ENCODE measurements around the gene ASH1L.

ASH1L gene

GRCh38 chr1:155471026-155471425, 91.6 kb downstream of the ASH1L start:
- no peak for TF ChIP-seq TAF1 (IDR thresholded peaks at IDR 0.05; ENCODE audit: borderline replicate concordance, insufficient read depth, low read length)
- TF ChIP-seq POLR2AphosphoS5 (IDR thresholded peaks at IDR 0.05; ENCODE audit: low read depth, low read length), result no peak
- no peak for TF ChIP-seq REST (IDR thresholded peaks at IDR 0.05; ENCODE audit: insufficient read depth in 1 of 2, low read depth in 2 of 2, low read length in 2 of 2)
- no peak for TF ChIP-seq SIN3A (IDR thresholded peaks at IDR 0.05; ENCODE audit: borderline replicate concordance, insufficient read depth, low read length)
- no peak for TF ChIP-seq FOXP2 (optimal IDR thresholded peaks at IDR 0.05; ENCODE audit: borderline replicate concordance, extremely low read depth, extremely low read length, insufficient read depth)

GRCh38 chr1:155466996-155467395, 95.6 kb downstream of the ASH1L start:
- TF ChIP-seq REST (IDR thresholded peaks at IDR 0.05; ENCODE audit: insufficient read depth in 1 of 2, low read depth in 2 of 2, low read length in 2 of 2), result no peak
- TF ChIP-seq SIN3A (IDR thresholded peaks at IDR 0.05; ENCODE audit: borderline replicate concordance, insufficient read depth, low read length), result no peak
- no peak for TF ChIP-seq POLR2AphosphoS5 (IDR thresholded peaks at IDR 0.05; ENCODE audit: low read depth, low read length)
- no peak for TF ChIP-seq TAF1 (IDR thresholded peaks at IDR 0.05; ENCODE audit: borderline replicate concordance, insufficient read depth, low read length)
- no peak for TF ChIP-seq FOXP2 (optimal IDR thresholded peaks at IDR 0.05; ENCODE audit: borderline replicate concordance, extremely low read depth, extremely low read length, insufficient read depth)

- no peak for TF ChIP-seq POLR2AphosphoS5 (IDR thresholded peaks at IDR 0.05; ENCODE audit: low read depth, low read length)
- no peak for TF ChIP-seq FOXP2 (optimal IDR thresholded peaks at IDR 0.05; ENCODE audit: borderline replicate concordance, extremely low read depth, extremely low read length, insufficient read depth)
- TF ChIP-seq TAF1 (IDR thresholded peaks at IDR 0.05; ENCODE audit: borderline replicate concordance, insufficient read depth, low read length), result no peak
- no peak for TF ChIP-seq SIN3A (IDR thresholded peaks at IDR 0.05; ENCODE audit: borderline replicate concordance, insufficient read depth, low read length)
- no peak for TF ChIP-seq REST (IDR thresholded peaks at IDR 0.05; ENCODE audit: insufficient read depth in 1 of 2, low read depth in 2 of 2, low read length in 2 of 2)
Measured at GRCh38 chr1:155466617-155466972, 96.0 kb downstream of the ASH1L start.

- no peak for TF ChIP-seq FOXP2 (optimal IDR thresholded peaks at IDR 0.05; ENCODE audit: borderline replicate concordance, extremely low read depth, extremely low read length, insufficient read depth)
- TF ChIP-seq POLR2AphosphoS5 (IDR thresholded peaks at IDR 0.05; ENCODE audit: low read depth, low read length), result no peak
- TF ChIP-seq TAF1 (IDR thresholded peaks at IDR 0.05; ENCODE audit: borderline replicate concordance, insufficient read depth, low read length), result no peak
Measured at GRCh38 chr1:155463865-155464650, 98.5 kb downstream of the ASH1L start.

- TF ChIP-seq SIN3A (IDR thresholded peaks at IDR 0.05; ENCODE audit: borderline replicate concordance, insufficient read depth, low read length) (no peak), REST (IDR thresholded peaks at IDR 0.05; ENCODE audit: insufficient read depth in 1 of 2, low read depth in 2 of 2, low read length in 2 of 2) (no peak), TAF1 (IDR thresholded peaks at IDR 0.05; ENCODE audit: borderline replicate concordance, insufficient read depth, low read length) (no peak), POLR2AphosphoS5 (IDR thresholded peaks at IDR 0.05; ENCODE audit: low read depth, low read length) (no peak), FOXP2 (optimal IDR thresholded peaks at IDR 0.05; ENCODE audit: borderline replicate concordance, extremely low read depth, extremely low read length, insufficient read depth) (no peak)
Measured at GRCh38 chr1:155458111-155458510, 104.5 kb downstream of the ASH1L start.

Data from PFSK-1 (cell line).